Parathyroid adenoma (tissue), 2 donors: ENCODE data around the gene OR5L2.

ENCODE experiments used
- H2AFZ ChIP-seq: fragments of 300-600 bp; sonication (generic); one replicate; pipeline ENCODE4 v1.7.0; 2017; ENCODE audit warnings: antibody characterized with exemption, mild to moderate bottlenecking
- H3K27ac ChIP-seq: fragments of 300-600 bp; sonication (generic); one replicate; pipeline ENCODE4 v1.7.0; 2017
- H3K27me3 ChIP-seq: fragments of 300-600 bp; sonication (generic); one replicate; pipeline ENCODE4 v1.7.0; 2017; ENCODE audit warnings: low read length; ENCODE audit not compliant: control insufficient read depth, insufficient read depth
- H3K36me3 ChIP-seq: fragments of 300-600 bp; sonication (generic); one replicate; pipeline ENCODE4 v1.7.0; 2017; ENCODE audit warnings: low read length; ENCODE audit not compliant: control insufficient read depth, insufficient read depth
- H3K4me1 ChIP-seq: fragments of 300-600 bp; sonication (generic); one replicate; pipeline ENCODE4 v1.7.0; 2017; ENCODE audit warnings: control low read depth
- H3K4me2 ChIP-seq: fragments of 300-600 bp; sonication (generic); one replicate; pipeline ENCODE4 v1.7.0; 2017; ENCODE audit warnings: low read length
- H3K4me3 ChIP-seq: fragments of 300-600 bp; sonication (generic); one replicate; pipeline ENCODE4 v1.7.0; 2017; ENCODE audit warnings: low read depth, low read length
- H3K79me2 ChIP-seq: fragments of 300-600 bp; sonication (generic); one replicate; pipeline ENCODE4 v1.7.0; 2017; ENCODE audit warnings: control low read depth
- H3K9ac ChIP-seq: fragments of 300-600 bp; sonication (generic); one replicate; pipeline ENCODE4 v1.7.0; 2017; ENCODE audit warnings: mild to moderate bottlenecking
- H3K9me3 ChIP-seq: fragments of 300-600 bp; sonication (generic); one replicate; pipeline ENCODE4 v1.7.0; 2017; ENCODE audit warnings: low read length; ENCODE audit not compliant: control insufficient read depth
- TF ChIP-seq, protein P1 (sequence below): fragments of 300-600 bp; sonication (generic); IDR thresholded peaks from one replicate; pipeline ENCODE4 v1.7.0; 2017; ENCODE audit warnings: antibody characterized with exemption, mild to moderate bottlenecking
- donor health status: primary hyperparathyroidism.

The OR5L2 gene

GRCh38 chr11:55811067-55811466 lies 16.0 kb upstream of the OR5L2 start, which contains the start of gene OR5L1:
OR5L1 (plus strand) TSS chr11:55811367; CDS start chr11:55811467, 100 bp downstream.
- no peak within 1 kb of the TSS for H3K9ac ChIP-seq
- H3K36me3 ChIP-seq: no peaks in the 10 kb centered on the region
- H3K4me2 ChIP-seq: no peak within 1 kb of the TSS
- no peaks in the 10 kb centered on the region for H3K27me3 ChIP-seq
- no peaks in the 10 kb centered on the region for H3K79me2 ChIP-seq
- H3K4me1 ChIP-seq: no peaks in the 10 kb centered on the region
- H3K4me3 ChIP-seq: no peak within 1 kb of the TSS
- H2AFZ ChIP-seq: no peak within 1 kb of the TSS
- TF ChIP-seq, protein P1, sequence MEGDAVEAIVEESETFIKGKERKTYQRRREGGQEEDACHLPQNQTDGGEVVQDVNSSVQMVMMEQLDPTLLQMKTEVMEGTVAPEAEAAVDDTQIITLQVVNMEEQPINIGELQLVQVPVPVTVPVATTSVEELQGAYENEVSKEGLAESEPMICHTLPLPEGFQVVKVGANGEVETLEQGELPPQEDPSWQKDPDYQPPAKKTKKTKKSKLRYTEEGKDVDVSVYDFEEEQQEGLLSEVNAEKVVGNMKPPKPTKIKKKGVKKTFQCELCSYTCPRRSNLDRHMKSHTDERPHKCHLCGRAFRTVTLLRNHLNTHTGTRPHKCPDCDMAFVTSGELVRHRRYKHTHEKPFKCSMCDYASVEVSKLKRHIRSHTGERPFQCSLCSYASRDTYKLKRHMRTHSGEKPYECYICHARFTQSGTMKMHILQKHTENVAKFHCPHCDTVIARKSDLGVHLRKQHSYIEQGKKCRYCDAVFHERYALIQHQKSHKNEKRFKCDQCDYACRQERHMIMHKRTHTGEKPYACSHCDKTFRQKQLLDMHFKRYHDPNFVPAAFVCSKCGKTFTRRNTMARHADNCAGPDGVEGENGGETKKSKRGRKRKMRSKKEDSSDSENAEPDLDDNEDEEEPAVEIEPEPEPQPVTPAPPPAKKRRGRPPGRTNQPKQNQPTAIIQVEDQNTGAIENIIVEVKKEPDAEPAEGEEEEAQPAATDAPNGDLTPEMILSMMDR: no peak
- H3K27ac ChIP-seq: no peak within 1 kb of the TSS
- H3K9me3 ChIP-seq: no peaks in the 10 kb centered on the region

- H3K4me2 ChIP-seq: no peak within 1 kb of the TSS
- no peaks in the 10 kb centered on the region for H3K4me1 ChIP-seq
- no peak within 1 kb of the TSS for H2AFZ ChIP-seq
- no peaks in the 10 kb centered on the region for H3K27me3 ChIP-seq
- TF ChIP-seq, protein P1: no peak
- no peaks in the 10 kb centered on the region for H3K9me3 ChIP-seq
- H3K36me3 ChIP-seq: no peaks in the 10 kb centered on the region
- no peak within 1 kb of the TSS for H3K27ac ChIP-seq
- no peak within 1 kb of the TSS for H3K4me3 ChIP-seq
- H3K79me2 ChIP-seq: no peaks in the 10 kb centered on the region
- H3K9ac ChIP-seq: no peak within 1 kb of the TSS
Measured at GRCh38 chr11:55819330-55819729, 7.7 kb upstream of the OR5L2 start, which contains the start of gene OR5D18. OR5D18 (plus strand) TSS chr11:55819630; CDS start chr11:55819630, 0 bp downstream.

DNA sequence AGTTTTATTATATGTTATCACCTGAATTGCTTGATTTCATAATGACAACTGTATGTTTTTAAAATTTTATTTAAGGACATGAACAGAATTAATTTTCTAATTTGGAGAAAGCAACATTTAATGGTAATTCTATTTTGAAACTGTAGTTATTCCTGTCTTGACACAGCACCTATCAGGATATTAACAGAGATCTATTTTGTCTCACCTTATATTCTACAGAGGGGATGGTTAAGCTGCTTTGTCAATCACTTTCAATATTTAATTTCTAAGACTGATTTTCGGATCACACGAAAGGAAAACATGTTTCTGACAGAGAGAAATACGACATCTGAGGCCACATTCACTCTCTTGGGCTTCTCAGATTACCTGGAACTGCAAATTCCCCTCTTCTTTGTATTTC lies 11.4 kb downstream of the OR5L2 start, which contains the start of gene OR5D16:
TSS of gene OR5D16 (plus strand) at position 301 of the 400 bp plus-strand sequence. CDS start at position 301, 0 bp downstream.
- H3K4me2 ChIP-seq: no peak within 1 kb of the TSS
- no peak within 1 kb of the TSS for H3K9ac ChIP-seq
- H3K79me2 ChIP-seq: no peaks in the 10 kb centered on the region
- H3K27ac ChIP-seq: no peak within 1 kb of the TSS
- H3K9me3 ChIP-seq: no peaks in the 10 kb centered on the region
- no peaks in the 10 kb centered on the region for H3K27me3 ChIP-seq
- no peak within 1 kb of the TSS for H2AFZ ChIP-seq
- no peaks in the 10 kb centered on the region for H3K4me1 ChIP-seq
- TF ChIP-seq, protein P1: no peak
- no peaks in the 10 kb centered on the region for H3K36me3 ChIP-seq
- no peak within 1 kb of the TSS for H3K4me3 ChIP-seq

- no peaks in the 10 kb centered on the region for H3K9me3 ChIP-seq
- no peaks in the 10 kb centered on the region for H3K79me2 ChIP-seq
- no peak overlapping the region for H3K9ac ChIP-seq
- no peaks in the 10 kb centered on the region for H3K4me1 ChIP-seq
- H3K4me2 ChIP-seq: no peak overlapping the region
- no peak overlapping the region for H3K27ac ChIP-seq
- H3K4me3 ChIP-seq: no peak overlapping the region
- no peaks in the 10 kb centered on the region for H3K27me3 ChIP-seq
- H3K36me3 ChIP-seq: no peaks in the 10 kb centered on the region
- TF ChIP-seq, protein P1: no peak
- H2AFZ ChIP-seq: no peak overlapping the region
Measured at GRCh38 chr11:55847453-55847852, 20.4 kb downstream of the OR5L2 start.

DNA sequence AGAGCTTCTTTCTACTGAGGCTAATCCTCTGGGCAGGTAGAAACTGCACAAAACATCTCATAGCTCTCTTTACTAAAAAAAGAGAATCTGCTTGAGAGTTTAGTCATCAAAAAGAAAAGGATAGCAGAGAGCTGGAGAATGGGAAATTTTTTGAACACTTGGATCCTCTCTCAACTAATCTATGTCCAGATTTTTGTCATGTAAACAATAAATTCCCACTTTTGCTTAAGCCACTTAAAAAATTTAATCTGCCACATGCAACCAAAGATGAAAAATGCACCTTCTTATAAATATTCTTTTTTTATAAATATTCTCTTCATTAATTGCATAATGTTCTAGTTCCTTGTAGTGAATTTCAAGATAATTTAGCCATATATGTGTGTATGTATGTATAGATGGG lies 22.0 kb downstream of the OR5L2 start:
- no peak overlapping the region for H3K4me3 ChIP-seq
- H3K9me3 ChIP-seq: no peaks in the 10 kb centered on the region
- TF ChIP-seq, protein P1: no peak
- H3K4me1 ChIP-seq: no peaks in the 10 kb centered on the region
- no peak overlapping the region for H3K4me2 ChIP-seq
- H2AFZ ChIP-seq: no peak overlapping the region
- H3K79me2 ChIP-seq: no peaks in the 10 kb centered on the region
- no peaks in the 10 kb centered on the region for H3K36me3 ChIP-seq
- H3K27ac ChIP-seq: no peak overlapping the region
- no peak overlapping the region for H3K9ac ChIP-seq
- no peaks in the 10 kb centered on the region for H3K27me3 ChIP-seq
